GM21737 (cell line): ENCODE measurements around the gene PTPRG.

Source experiments
- ATAC-seq: cut with Tn5 transposase; IDR thresholded peaks from one replicate; pipeline ENCODE4 v1.9.1; 2021; ENCODE audit warnings: mild to moderate bottlenecking, moderate library complexity; ENCODE audit not compliant: unreplicated experiment

The PTPRG gene

DNA sequence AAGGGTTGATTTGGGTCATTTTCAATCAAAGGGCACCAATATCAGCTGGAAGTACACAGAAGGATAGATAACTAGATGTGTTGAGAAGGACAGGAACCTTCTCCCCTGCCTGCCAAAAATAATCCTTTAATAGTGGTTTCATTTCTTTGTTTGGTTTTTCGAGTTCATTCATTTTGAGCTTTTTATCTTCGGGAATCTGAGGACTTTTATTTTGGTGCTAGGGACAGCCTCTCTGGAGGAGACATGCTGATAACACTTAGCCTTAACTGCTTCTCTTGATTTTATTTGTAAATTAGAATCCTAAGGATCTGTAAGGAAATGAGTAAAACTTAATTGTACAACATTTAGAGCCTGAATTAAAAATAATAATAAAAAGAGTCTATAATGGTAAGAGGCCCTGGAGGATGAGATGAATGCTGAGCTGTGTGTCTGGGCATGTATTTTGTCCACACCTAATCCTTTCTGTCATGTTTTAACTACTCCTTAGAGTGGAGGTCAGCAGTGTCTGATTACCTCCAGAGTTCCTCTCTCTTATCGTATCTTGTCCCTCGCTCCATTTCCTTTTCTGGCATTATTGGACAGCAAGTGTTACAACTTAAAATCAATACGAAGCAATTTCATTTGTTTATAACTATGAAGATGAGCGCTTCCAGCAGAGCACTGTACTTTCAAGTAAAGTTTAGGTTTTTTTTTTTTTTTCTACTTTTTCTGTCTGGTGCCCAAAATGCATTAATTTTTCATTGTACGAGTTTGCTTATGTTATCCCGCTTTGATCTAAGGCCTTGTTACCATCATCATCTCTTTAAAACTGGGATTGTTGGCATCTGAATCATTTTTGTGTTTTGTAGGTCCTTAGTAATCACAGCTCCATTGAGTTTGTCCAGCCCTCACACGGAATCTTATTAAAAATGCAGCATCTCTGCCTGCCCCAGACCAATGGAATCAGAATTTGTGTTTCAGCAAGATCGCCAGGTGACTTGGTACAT lies 22.8 kb downstream of the PTPRG start:
- no peak for ATAC-seq

DNA sequence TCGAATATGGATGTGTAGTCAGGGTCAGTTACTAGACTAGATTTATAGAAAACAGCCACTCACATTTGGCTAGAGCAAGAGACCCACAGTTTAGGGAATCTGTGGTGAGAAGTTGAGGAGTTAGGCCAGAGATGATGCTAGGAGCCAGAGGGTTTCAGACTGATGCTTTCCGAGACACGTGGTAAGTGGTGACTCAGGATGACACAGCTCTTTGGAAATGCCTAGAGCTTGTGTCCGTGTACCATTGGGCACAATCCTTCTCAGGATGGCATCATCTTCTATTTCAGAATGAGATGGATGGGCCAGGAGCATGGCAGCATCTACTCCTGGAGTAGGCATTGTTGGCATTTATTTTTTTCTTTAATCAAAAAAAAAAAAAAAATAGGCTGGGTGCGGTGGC lies 28.5 kb downstream of the PTPRG start:
- ATAC-seq = no peak

DNA sequence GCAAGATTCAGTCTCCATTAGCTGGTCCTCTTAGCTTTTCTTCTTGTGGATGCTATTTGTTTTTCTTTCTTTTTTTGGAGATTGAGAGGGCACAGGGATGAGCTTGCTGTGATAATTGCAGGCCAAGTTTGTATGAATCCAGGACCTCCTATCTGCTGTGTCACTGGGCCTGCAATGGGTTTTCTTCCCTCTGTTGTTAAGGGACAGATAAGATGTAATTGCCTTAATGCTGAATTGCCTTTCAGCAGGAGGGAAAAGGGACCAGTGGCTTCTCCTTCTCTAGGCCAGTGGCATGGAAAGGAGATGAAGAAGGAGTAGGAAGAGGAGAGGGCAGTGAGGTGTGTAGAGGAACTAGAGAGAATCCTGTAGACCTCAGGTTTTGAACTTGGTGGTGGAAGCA lies 29.9 kb downstream of the PTPRG start:
- ATAC-seq = no peak

DNA sequence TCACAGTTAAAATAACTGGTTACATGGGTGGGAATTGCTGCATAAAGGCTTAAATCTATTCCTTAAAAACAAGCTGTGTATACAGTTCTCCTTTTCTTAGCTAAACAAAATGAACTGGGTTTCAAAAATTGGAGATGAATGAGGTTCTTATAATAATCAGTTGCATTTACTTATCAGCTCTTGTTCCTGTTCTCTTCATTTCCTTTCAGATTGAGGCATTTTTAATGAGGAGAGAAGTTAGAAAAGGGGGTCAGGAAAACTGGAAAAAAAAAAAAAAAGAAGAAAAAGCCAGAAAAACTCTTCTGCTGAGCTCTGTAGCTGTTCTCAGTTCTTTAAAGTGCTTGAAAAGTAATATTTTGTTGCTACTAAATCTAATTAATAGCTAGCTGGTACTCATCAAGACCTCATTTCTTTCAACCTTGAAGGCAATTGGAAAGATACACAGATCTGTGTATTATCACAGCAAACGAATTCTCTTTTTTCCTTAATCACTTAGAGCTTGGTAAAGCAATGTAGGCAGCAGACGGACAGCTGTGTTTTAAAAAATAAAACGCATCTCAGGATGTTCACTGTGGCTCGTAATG lies 32.2 kb downstream of the PTPRG start:
- no peak for ATAC-seq

DNA sequence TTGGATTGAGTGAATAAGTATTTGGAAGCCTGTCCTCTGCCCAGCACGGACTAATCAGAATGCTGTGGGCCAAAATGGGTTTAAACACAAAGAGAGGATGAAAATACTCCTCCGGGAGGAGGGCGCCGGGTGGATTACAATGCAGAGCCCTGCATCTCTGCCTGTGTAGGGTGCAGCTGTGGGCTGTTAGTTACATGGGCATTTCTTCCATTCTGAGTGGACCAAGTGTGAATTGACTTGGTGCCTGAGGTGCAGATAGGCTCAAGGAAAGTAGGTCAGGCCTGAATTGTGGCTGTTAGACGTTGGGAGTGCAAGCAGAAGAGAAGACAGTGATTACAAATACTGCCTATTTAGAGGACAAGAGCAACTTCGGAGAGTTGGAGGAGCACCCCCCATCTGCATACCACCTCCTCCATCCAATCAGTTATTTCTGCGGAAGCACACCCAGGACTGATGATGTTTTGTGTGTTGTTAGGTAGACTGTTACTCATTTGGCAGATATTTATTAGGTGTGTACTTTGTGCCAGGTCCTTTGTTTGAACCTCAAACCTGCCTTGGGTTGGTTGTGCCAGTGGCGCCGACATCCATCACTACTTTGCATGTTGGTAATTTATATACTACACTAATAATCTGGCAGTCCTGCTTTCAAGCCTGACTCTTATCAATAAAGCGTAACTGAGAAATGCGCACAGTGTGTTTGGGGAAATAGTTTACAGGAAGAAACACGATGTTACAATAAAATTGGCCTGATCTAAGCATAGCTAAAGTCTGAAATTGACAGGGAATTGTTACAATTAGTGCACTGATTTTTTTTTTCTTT lies 33.0 kb downstream of the PTPRG start:
- no peak for ATAC-seq

DNA sequence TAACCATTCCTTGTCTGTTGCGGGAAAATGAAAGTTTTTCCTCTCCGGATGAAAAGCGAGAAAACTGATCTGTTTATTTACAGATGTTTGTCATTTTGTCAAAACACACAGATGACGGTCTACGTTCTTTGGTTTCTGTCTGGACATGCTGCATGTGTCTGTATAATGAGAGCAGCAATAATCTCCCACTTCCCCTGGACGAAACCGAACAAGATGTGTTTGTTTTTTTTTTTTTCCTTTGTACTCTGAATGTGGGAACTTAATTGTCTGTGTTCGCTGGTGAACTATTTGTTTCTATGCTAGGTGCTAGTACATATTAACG lies 33.6 kb downstream of the PTPRG start:
- no peak for ATAC-seq

DNA sequence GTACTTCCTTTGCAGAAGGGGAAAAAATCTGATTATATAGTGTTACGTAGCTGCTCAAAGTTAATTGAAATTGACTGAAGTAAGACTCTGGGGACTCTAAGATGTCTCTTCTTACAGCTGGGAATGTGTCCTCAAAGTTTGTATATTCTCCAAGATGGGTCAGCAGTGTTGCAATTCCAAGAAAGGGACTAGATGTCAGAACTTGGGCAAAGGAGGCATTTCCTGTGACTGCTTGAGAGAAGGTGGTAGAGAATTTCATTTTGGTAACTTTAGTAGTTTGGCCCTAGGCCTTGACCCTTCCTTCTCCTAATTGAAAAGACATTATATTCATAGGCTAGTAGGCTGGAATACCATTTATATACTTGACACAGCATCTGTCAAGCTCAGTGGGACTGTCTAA lies 33.9 kb downstream of the PTPRG start:
- ATAC-seq = no peak

DNA sequence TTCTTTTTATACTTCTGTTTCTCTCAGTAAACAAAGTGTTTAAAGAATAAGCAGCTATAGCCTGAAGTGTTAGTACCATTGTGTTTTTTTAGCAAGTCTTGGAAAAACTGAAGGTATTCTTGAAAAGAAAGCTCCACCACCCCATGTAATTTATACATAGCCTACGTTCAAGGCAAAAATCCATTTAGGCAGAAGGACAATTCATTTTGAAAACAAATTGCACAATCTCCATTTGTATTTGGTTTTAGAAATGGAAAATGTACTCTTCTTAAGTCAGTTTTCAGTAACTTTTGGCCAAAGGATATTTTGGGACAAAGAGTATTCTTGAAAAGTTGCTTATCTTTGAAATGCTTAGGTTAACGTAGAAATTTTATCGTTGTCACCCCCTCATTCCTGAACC lies 34.5 kb downstream of the PTPRG start:
- ATAC-seq = no peak

DNA sequence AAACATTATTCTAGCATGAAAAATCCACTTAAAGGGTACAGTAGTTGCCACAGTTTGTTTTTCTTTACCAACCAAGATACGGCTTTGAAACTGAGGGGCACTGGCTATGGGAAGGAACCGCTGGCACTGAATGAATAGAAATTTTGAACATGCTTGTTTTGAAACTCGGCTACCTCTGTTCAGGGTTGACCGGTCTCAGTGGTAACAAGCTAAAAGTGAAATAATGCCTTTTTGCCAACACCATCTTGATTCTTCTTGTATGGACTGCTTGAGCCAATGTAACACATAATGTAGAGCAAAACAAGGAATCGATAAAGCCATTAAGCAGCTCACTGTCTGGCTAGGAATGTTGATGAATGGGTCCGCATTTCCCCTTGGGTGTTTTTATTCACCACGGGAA lies 36.5 kb downstream of the PTPRG start:
- no peak for ATAC-seq

DNA sequence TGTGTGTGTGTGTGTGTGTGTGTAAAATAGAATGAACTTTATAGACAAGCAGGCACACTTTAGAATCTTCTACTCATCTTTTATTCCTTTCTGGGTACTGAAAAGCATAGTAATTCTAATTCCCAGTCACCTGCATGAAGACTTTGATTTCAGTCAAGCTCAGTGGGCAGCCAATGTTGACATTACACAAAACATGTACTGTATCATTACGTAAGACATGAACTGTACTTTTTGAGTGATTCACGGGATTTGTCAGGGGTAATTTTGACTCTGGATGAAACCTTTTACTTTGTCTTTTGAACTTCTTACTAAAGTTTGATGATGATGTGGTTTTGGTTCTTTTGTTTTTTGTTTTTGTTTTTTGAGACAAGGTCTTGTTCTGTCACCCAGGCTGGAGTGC lies 38.8 kb downstream of the PTPRG start:
- no peak for ATAC-seq

DNA sequence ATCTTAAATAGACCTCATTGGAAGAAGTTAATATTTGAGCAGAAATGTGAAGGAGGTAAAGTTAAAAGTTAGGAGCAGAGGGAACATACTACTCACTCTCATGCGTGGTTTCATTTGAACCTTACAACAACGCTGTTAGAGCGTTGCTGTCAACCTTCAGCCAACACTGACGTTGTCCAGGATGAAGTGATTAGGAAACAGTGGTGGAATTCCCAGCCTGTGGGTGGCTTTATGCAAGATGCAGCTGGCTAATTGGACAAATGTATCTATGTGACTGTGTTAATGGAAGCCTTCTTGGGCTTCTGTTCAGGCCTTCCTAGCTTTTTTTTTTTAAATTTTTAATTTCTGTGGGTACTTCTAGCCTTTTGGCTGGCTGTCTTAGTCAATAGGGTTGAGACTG lies 40.5 kb downstream of the PTPRG start:
- ATAC-seq = no peak

DNA sequence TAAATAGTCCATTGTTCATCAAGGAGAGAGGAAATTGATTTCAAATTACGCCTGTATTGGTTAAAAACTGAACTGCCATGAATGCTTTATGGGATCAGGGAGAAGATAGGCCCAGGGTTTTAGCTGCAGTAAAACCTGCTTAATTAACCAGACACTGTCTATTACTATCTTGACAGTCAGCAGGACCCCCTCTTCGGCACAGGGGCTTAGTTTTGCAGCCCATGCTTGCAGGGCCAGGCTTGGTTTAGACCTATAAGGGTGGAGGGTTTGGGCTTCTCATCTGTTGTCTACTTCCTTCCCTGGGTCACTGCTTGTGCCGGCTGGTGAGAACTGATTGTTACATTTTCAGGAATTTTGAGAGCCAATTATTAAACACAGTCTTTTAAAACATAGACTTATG lies 41.1 kb downstream of the PTPRG start:
- no peak for ATAC-seq

DNA sequence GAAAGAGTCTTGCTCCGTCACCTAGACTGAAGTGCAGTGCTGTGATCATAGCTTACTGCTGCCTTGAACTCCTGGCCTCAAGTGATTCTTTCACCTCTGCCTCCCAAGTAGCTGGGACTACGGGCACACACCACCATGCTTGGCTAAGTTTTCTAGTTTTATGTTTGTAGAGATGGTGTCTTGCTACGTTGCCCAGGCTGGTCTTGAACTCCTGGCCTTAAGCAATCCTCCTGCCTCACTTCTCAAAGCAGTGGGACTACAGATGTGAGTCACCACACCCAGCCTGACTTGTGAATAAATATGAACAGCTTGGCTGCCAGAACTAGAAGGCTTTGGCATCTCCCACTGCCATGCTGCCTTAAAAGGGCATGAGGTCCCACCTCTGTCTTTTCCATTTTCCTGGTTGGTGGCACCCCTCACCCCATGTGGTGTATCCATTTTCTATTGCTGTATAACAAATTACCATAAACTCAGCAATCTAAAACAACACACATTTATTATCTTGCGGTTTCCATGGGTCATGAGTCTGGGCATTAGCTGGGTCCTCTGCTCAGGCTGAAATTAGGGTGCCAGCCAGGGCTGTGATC lies 44.3 kb downstream of the PTPRG start:
- ATAC-seq = no peak

DNA sequence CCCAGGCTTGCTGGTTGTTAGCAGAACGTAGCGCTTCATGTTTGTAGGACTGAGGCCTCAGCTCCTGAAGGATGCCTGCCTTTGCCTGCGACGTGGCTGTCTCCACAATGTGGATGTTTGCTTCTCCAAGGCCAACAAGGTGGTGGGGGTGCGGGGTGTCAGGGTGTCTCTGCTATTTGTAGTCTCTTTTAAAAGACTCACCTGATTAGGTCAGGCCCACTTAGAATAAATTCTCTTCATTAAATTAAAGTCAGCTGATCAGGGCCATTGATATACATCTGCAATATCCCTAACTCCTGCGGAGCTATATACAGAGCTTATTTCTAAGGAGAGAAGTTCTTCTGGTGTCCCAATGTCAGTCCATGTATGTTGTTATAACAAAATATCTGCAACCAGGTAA lies 44.8 kb downstream of the PTPRG start:
- ATAC-seq = no peak

DNA sequence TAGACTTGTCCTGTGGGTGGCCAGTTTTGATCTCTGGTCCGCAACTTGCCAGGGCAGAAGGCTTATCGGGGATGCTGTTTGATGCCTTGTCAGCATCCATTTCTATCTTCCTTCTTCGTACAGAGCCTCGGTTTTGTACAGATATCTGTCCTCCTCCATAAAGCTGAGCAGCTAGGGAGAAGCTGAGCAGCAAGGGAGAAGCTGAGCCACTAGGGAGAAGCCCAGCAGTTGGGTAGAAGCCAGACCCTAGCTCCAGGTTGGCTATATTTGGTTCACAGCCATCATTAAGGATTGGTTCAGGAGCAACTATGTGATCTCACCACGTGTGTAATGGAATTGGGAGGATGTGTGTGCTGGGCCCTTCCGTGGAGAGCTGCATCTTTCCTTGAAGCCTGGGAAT lies 46.7 kb downstream of the PTPRG start:
- ATAC-seq = no peak

DNA sequence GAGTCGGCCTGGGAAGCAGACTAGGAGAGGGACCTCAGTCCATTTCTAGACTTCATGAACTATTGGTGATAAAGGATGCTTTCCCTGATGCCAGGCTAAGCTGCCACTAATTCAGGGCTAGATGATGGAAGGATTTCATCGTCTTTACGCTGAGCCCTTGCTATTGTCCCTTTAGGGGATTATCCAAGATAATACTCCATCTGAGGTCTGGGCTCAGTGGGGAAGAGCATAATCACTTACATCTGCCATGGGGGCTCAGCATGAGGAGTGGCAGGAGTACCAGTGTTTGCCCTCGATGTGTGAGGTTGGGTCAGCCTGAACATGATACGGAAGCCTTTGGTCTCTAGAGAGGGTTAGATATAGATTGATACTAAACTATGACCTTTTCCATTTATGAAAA lies 47.3 kb downstream of the PTPRG start:
- ATAC-seq = no peak

DNA sequence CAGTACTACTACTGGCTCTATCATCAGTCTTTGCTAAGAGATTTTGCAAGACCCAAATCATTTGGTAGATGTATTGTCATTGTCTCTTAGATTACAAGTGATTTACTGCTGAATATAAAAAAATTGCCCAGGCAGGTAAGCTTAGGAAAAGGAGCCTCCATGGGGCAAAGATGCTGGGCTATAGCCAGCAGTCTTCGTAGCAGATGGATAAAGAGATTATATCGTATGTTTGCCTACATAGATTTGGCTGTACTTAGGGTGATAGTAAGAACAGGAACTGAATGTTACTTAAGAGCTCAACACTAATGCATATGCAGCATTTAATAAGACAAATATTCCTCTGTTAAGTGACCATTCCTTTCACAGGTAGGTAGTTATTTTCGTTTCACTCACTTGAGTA lies 48.9 kb downstream of the PTPRG start:
- ATAC-seq = no peak

DNA sequence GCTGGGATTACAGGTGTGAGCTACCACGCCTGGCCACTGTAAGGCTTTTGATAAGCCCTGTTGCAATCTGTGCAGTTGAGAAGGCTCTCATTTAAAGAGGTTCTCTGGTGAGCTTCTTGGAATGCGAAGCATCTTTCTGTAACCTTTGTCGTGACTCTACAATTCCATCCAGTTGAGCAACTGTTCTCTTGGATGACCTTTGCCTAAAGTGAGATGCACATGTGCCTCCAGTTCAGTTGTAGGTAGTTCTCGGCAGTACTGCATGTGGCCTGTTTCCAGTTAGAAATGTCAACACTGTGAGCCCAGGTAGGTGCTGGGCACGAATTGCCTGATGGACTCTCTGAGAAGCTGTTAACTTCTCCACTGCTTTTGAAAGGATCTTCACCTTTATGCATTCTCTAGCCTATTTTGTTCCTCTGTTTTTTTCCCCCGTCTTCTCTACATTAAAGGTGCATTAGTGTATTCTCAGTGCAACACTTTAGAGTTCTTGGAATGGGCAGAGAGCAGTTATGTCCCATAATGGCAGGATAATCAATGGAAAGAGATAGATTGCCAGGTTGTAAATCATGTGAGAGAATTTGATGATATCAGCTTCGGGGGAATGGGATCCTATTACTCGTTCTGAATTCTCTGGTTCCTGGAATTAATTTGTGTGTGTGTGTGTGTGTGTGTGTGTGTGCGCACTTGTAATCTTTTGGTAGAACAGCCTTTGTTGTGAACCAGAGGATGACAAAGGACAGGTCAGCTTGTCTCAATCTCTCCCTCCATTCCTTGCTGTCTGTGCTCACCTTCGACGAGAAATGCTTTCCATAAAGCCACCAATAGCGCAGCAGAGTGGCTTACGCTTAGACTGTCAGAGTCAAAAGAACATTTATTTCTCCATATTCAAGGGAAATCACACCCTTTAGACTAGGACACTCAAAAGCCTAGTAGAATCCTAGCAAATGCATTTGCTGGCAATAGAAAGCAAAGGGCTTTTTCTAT lies 51.1 kb downstream of the PTPRG start:
- ATAC-seq = no peak

DNA sequence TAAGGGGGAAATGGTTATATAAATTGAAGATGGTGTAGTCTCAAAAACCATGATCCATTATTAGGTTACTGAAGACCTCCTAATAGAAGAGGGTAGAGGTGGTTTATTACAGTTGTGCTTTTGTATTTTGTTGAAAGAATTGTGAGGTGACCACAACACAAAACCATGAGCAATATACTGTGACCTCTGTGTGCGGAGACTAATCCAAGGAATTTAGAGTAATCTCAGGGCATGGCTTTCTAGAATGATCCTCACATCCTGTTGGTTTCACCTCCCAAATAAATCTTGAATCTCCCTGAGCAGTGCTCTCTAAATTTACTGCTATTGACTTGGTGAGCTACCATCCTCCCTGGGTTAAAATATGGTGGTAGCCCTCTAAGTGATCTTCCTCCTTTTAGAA lies 52.3 kb downstream of the PTPRG start:
- ATAC-seq = no peak

DNA sequence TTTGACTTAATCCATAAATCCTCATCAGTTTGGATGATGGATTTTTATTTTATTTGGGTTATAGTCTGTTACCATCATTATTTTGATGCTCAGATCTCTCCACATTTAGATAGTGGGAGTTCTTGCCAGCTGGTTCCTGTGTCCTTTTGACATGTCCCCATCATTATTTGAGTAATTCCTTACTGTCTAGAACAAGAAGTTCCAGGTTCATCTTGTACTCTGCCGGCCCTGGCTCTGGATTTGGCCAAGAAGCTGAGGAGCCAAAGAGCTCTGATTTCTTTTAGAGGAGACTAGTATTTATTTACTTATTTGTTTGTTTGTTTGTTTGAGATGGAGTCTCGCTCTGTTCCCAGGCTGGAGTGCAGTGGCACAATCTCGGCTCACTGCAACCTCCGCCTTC lies 54.3 kb downstream of the PTPRG start:
- no peak for ATAC-seq
